ENCODE measurements around the gene SKI.

The SKI gene

DNA sequence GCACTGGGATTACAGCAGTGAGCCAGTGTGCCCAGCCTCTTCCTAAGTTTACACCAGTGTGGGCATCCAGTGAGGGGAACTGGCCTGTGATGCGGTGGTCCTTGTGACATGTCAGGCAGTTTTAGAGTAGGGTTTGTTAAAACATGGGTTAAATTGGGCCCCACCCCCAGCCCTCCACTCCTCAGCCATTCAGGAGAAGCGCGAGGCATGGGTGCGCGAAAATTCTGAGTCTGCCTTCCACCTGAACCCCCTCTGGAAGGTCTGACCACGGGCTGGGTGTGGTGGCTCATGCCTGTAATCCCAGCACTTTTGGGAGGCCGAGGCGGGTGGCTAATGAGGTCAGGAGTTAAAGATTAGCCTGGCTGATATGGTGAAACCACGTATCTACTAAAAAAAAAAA lies 51.7 kb downstream of the SKI start:
- H3K79me2 ChIP-seq (ENCODE audit: control insufficient read depth, low read length): no peaks in the 10 kb centered on the region
- H3K27ac ChIP-seq (ENCODE audit: low read depth, low read length): no peak overlapping the region
- H3K27me3 ChIP-seq (ENCODE audit: control insufficient read depth, low read length): no peaks in the 10 kb centered on the region
- no peaks in the 10 kb centered on the region for H3F3A ChIP-seq (ENCODE audit: control insufficient read depth, insufficient read depth)
- no peak overlapping the region for H3K4me3 ChIP-seq (ENCODE audit: low read length)
- H3K4me2 ChIP-seq (ENCODE audit: low read length): no peak overlapping the region
- TF ChIP-seq, protein P1, sequence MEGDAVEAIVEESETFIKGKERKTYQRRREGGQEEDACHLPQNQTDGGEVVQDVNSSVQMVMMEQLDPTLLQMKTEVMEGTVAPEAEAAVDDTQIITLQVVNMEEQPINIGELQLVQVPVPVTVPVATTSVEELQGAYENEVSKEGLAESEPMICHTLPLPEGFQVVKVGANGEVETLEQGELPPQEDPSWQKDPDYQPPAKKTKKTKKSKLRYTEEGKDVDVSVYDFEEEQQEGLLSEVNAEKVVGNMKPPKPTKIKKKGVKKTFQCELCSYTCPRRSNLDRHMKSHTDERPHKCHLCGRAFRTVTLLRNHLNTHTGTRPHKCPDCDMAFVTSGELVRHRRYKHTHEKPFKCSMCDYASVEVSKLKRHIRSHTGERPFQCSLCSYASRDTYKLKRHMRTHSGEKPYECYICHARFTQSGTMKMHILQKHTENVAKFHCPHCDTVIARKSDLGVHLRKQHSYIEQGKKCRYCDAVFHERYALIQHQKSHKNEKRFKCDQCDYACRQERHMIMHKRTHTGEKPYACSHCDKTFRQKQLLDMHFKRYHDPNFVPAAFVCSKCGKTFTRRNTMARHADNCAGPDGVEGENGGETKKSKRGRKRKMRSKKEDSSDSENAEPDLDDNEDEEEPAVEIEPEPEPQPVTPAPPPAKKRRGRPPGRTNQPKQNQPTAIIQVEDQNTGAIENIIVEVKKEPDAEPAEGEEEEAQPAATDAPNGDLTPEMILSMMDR (IDR thresholded peaks at IDR 0.05; ENCODE audit: low read depth, low read length, poor library complexity, severe bottlenecking): no peak
- no peak for TF ChIP-seq EZH2phosphoT487 (IDR thresholded peaks at IDR 0.05; ENCODE audit: borderline replicate concordance, low read length)
- H3K4me1 ChIP-seq (ENCODE audit: control insufficient read depth, low read length): peaks cover 2% of the 10 kb centered on the region; the same call in 1 of the 2 replicates
- H3K36me3 ChIP-seq (ENCODE audit: control insufficient read depth, low read length): no peaks in the 10 kb centered on the region
- H3K9me3 ChIP-seq (ENCODE audit: control insufficient read depth, insufficient read depth, low read length): no peaks in the 10 kb centered on the region
- H3K9me2 ChIP-seq (replicated peaks; ENCODE audit: control insufficient read depth, low read length): no peaks in the 10 kb centered on the region
- H4K20me1 ChIP-seq (ENCODE audit: control insufficient read depth, insufficient read depth, low read depth, low read length): no peaks in the 10 kb centered on the region

DNA sequence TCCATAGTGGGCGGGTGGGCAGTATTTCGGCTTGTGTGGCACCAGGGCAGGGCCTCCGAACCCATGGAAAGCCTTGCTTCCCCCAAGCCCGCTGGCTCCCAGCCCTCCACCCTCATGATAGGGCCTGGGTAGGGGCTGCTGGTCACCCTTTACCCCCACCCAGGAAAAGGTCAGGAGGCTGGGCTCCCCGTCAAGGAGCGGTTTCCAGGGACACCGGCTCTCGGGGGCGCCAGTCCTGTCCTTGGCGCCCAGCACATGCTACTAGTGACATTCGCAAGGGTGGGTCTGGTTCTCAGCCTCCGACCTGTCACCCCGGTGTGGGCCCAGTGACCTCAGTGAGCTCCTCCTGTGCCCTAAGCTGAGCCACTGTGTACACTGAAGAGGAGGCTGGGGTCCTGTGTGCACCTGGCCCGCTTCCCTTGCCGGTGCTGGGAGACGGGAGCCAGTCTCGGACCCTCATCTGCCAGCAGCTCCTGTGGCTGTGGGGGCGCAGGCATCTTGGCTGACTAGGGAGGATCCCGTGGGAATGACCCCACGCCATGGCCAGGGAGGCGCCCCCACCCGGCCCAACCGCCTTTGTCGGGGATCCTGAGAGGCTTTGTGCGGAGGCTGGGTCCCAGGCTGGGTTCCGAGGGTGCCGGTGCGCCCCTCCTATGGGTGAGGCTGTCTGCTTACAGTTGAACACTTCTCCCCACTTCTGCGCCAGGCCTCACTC lies 54.6 kb downstream of the SKI start:
- Histone ChIP-seq H3K36me3 (ENCODE audit: control insufficient read depth, low read length) (no peaks in the 10 kb centered on the region), H3K4me1 (ENCODE audit: control insufficient read depth, low read length) (no peaks in the 10 kb centered on the region), H3K27me3 (ENCODE audit: control insufficient read depth, low read length) (no peaks in the 10 kb centered on the region), H3K79me2 (ENCODE audit: control insufficient read depth, low read length) (no peaks in the 10 kb centered on the region), H3K4me3 (ENCODE audit: low read length) (no peak overlapping the region), H3F3A (ENCODE audit: control insufficient read depth, insufficient read depth) (no peaks in the 10 kb centered on the region), H3K27ac (ENCODE audit: low read depth, low read length) (no peak overlapping the region), H3K9me3 (ENCODE audit: control insufficient read depth, insufficient read depth, low read length) (no peaks in the 10 kb centered on the region), H3K4me2 (ENCODE audit: low read length) (no peak overlapping the region), H4K20me1 (ENCODE audit: control insufficient read depth, insufficient read depth, low read depth, low read length) (no peaks in the 10 kb centered on the region), H3K9me2 (replicated peaks; ENCODE audit: control insufficient read depth, low read length) (no peaks in the 10 kb centered on the region)
- TF ChIP-seq, protein P1 (IDR thresholded peaks at IDR 0.05; ENCODE audit: low read depth, low read length, poor library complexity, severe bottlenecking): no peak
- TF ChIP-seq EZH2phosphoT487 (IDR thresholded peaks at IDR 0.05; ENCODE audit: borderline replicate concordance, low read length): no peak

DNA sequence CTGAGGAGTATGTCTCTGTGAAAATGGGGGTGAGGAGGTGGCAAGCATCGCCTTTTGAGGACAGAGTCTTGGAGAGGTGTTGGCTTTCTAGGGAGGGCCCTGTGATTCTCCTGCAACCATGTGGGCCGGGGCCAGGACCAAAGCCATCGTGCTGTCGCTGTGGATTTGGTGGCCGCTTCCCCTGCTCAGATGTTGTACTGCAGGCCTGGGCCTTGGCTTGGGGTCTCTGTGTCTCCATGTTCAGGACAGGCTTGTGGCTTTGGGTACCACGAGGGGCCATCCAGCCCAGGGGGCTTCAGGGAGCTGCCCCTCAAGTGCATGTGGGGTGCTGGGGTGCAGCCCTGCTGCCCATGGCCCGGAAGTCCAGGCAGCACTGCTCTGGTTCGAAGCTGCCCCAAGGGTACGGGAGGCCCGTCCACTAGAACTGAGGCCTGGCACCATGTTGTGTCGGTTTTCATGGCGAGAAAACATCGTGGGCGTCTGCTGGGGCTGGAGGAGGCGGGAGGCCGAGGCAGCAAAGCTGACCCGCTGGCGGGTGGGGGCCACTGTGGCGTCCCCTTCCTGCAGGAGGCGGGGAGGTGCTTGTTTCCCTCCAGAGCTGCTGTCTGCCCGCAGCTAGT lies 55.4 kb downstream of the SKI start:
- no peaks in the 10 kb centered on the region for H3K4me1 ChIP-seq (ENCODE audit: control insufficient read depth, low read length)
- no peaks in the 10 kb centered on the region for H3K9me2 ChIP-seq (replicated peaks; ENCODE audit: control insufficient read depth, low read length)
- no peaks in the 10 kb centered on the region for H3K36me3 ChIP-seq (ENCODE audit: control insufficient read depth, low read length)
- H3K27me3 ChIP-seq (ENCODE audit: control insufficient read depth, low read length): peaks cover 2% of the 10 kb centered on the region; the same call in 1 of the 2 replicates
- H3K4me3 ChIP-seq (ENCODE audit: low read length): no peak overlapping the region
- H3K4me2 ChIP-seq (ENCODE audit: low read length): no peak overlapping the region
- H3K79me2 ChIP-seq (ENCODE audit: control insufficient read depth, low read length): no peaks in the 10 kb centered on the region
- no peak overlapping the region for H3K27ac ChIP-seq (ENCODE audit: low read depth, low read length)
- H4K20me1 ChIP-seq (ENCODE audit: control insufficient read depth, insufficient read depth, low read depth, low read length): 0 out of 2 replicates have a peak, but pooled peaks cover 3% of the 10 kb centered on the region
- H3K9me3 ChIP-seq (ENCODE audit: control insufficient read depth, insufficient read depth, low read length): no peaks in the 10 kb centered on the region
- H3F3A ChIP-seq (ENCODE audit: control insufficient read depth, insufficient read depth): no peaks in the 10 kb centered on the region
- TF ChIP-seq, protein P1 (IDR thresholded peaks at IDR 0.05; ENCODE audit: low read depth, low read length, poor library complexity, severe bottlenecking): no peak
